ENCODE measurements around the gene CASP9. TPM values are rescaled to one million over a fixed set of nuclear protein-coding genes. Genes with fewer than 3 reads are reported as not detected.
"Not testable (repeated sequence)": the region's sequence is repeated elsewhere in the genome, so short reads cannot be mapped to it uniquely, and the experiment has no call there.

Gene CASP9
- total RNA-seq, 5 donors from 2014 or later (not counting 1 experiment from before 2014, with no cell fraction given) = 12.0 to 18.3 (median 14.5) TPM

DNA sequence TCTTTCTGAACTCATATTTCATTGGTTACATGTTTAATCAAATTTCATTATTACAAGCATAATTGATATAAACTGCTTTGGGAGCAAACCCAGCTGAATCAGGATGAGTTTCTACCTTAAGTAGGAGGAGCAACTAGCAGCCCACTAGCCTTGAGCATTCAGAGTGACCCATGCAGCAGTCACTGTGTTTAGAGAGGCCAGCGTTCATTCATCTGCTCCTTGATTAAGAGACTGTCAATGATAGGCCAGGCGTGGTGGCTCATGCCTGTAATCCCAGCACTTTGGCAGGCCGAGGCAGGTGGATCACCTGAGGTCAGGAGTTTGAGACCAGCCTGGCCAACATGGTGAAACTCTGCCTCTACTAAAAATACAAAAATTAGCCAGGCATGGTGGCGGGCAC, 65.6 kb downstream of the CASP9 start:
- H3K4me3 Mint-ChIP-seq; H3K27me3 ChIP-seq (replicated peaks in 1 of 2; ENCODE audit: control insufficient read depth in 2 of 2, extremely low read depth in 1 of 2, insufficient read depth in 2 of 2, low read length in 1 of 2); POLR2A ChIA-PET; H3K36me3 Mint-ChIP-seq; H3K9me3 ChIP-seq; H3K36me3 ChIP-seq (ENCODE audit: control insufficient read depth in 2 of 2, extremely low read depth in 1 of 2, insufficient read depth in 1 of 2, low read length in 1 of 2); H3K4me3 ChIP-seq (ENCODE audit: control insufficient read depth in 1 of 2, extremely low read depth in 1 of 2, low read length in 1 of 2); H3K4me1 Mint-ChIP-seq; ATAC-seq (replicated peaks in 1 of 4); CTCF ChIA-PET; H3K27ac ChIP-seq (ENCODE audit: low read length); DNase-seq; H3K27ac Mint-ChIP-seq; H3K9me3 Mint-ChIP-seq; H3K4me1 ChIP-seq (ENCODE audit: control insufficient read depth in 1 of 2, extremely low read depth in 1 of 2, insufficient read depth in 2 of 2, low read length in 2 of 2): not testable (repeated sequence)
- peaks cover 15 to 17% of the 10 kb centered on the region in 2 donors for H3K27me3 Mint-ChIP-seq
- WGBS (ENCODE audit: insufficient coverage) = 40% methylated on average over 1 of the region's 4 CpGs

DNA sequence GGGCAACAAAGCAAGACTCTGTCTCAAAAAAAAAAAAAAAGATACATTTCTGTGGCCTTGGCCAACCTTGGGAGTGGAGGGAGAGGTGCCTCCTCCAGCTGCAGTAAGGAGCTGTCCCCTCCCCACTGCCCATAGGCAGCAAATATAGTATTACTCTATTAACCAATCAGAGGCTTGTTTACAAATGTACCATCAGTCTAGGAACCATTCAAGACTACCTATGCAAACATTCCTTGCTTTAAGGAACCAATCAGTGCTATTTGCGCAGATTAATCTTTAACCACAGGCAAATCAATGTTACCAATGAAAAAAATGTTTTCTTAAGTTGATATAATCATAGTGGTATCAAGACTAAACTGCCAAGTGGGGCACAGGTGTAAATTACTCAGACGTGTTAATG, 66.4 kb downstream of the CASP9 start:
- Histone ChIP-seq H3K4me1 (ENCODE audit: control insufficient read depth in 1 of 2, extremely low read depth in 1 of 2, insufficient read depth in 2 of 2, low read length in 2 of 2) (no peaks in the 10 kb centered on the region), H3K36me3 (ENCODE audit: control insufficient read depth in 2 of 2, extremely low read depth in 1 of 2, insufficient read depth in 1 of 2, low read length in 1 of 2) (no peaks in the 10 kb centered on the region), H3K4me3 (ENCODE audit: control insufficient read depth in 1 of 2, extremely low read depth in 1 of 2, low read length in 1 of 2) (no peak overlapping the region), H3K27ac (ENCODE audit: low read length) (no peak overlapping the region), H3K27me3 (replicated peaks in 1 of 2; ENCODE audit: control insufficient read depth in 2 of 2, extremely low read depth in 1 of 2, insufficient read depth in 2 of 2, low read length in 1 of 2) (peaks cover 0 to 8% of the 10 kb centered on the region in 2 experiments), H3K9me3 (no peaks in the 10 kb centered on the region)
- ChIA-PET CTCF (no interaction called here), POLR2A (no interaction called here)
- H3K36me3 Mint-ChIP-seq = no peaks in the 10 kb centered on the region
- H3K4me1 Mint-ChIP-seq = no peaks in the 10 kb centered on the region
- DNase-seq (no peak), ATAC-seq (replicated peaks in 1 of 4) (no peak)
- no peaks in the 10 kb centered on the region for H3K9me3 Mint-ChIP-seq
- H3K4me3 Mint-ChIP-seq = no peak overlapping the region
- H3K27me3 Mint-ChIP-seq = peaks cover 15 to 17% of the 10 kb centered on the region in 2 donors
- H3K27ac Mint-ChIP-seq = no peak overlapping the region
- no CpG with 5 or more reads among the region's 2 CpGs for WGBS (ENCODE audit: insufficient coverage)

DNA sequence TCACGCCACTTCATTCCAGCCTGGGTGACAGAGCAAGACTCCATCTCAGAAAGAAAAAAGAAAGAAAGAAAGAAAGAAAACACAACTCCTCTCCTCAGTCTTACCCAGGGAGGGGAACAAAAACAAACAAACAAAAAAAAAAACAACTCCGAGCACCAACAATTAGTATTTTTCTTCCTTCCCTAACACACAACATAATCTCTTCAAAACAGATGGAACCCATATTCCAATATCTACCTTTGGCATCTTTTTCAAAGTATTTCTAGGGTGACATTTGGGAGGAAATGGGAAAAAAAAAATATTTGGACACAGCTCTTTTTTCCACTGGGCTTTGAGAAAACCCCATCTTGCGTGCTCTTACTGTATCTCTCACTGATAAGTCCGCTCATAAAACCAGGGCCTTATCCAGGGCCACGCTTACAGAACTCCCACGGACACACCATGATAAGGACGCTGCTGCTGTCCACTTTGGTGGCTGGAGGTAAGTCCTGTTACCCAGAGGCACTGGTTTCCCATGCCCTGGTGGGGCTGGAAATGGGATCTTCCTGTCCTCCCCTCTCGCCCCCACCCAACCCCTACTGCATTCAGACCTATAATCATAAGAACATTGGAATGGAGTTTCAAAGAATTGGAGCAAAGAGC, 67.6 kb downstream of the CASP9 start, which contains the start of gene CELA2A:
Gene CELA2A (plus strand): TSS at position 420 of the 642 bp plus-strand sequence. CDS start 22 bp downstream, at position 442.
- Histone ChIP-seq H3K4me3 (ENCODE audit: control insufficient read depth in 1 of 2, extremely low read depth in 1 of 2, low read length in 1 of 2) (no peak within 1 kb of the TSS), H3K4me1 (ENCODE audit: control insufficient read depth in 1 of 2, extremely low read depth in 1 of 2, insufficient read depth in 2 of 2, low read length in 2 of 2) (no peaks in the 10 kb centered on the region), H3K9me3 (no peaks in the 10 kb centered on the region), H3K27me3 (replicated peaks in 1 of 2; ENCODE audit: control insufficient read depth in 2 of 2, extremely low read depth in 1 of 2, insufficient read depth in 2 of 2, low read length in 1 of 2) (peaks cover 0 to 15% of the 10 kb centered on the region in 2 experiments), H3K27ac (ENCODE audit: low read length) (no peak within 1 kb of the TSS), H3K36me3 (ENCODE audit: control insufficient read depth in 2 of 2, extremely low read depth in 1 of 2, insufficient read depth in 1 of 2, low read length in 1 of 2) (no peaks in the 10 kb centered on the region)
- ChIA-PET CTCF (no interaction called here), POLR2A (no interaction called here)
- Mint-ChIP-seq H3K27ac (no peak within 1 kb of the TSS), H3K4me3 (no peak within 1 kb of the TSS), H3K36me3 (no peaks in the 10 kb centered on the region), H3K4me1 (no peaks in the 10 kb centered on the region), H3K27me3 (peaks cover 15 to 17% of the 10 kb centered on the region in 2 donors), H3K9me3 (no peaks in the 10 kb centered on the region)
- no peak for DNase-seq
- WGBS (ENCODE audit: insufficient coverage) = 100% methylated on average over 1 of the region's 8 CpGs
- no peak for ATAC-seq (replicated peaks in 1 of 4)

DNA sequence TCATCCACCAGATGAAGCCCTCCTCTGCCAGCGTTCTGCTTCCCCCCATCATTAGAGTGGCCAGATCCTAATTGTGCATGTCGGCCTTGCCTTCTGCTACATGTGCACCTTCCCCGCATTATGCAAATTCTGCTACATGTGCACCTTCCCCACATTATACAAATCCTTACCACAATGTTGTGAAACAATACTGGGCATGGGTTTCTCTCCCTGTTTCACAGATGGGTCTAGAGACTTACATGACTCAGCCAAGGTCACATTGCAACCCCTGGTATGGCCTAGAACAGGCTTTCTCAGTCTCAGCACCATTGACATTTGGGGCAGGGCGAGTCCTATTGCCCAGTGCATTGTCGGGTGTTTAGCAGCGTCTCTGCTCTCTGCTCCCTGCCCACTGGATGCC, 68.5 kb downstream of the CASP9 start:
- no peak overlapping the region for H3K4me3 ChIP-seq (ENCODE audit: control insufficient read depth in 1 of 2, extremely low read depth in 1 of 2, low read length in 1 of 2)
- ChIA-PET POLR2A (no interaction called here), CTCF (no interaction called here)
- no peaks in the 10 kb centered on the region for H3K9me3 ChIP-seq
- H3K9me3 Mint-ChIP-seq = no peaks in the 10 kb centered on the region
- no peak overlapping the region for H3K27ac Mint-ChIP-seq
- H3K4me3 Mint-ChIP-seq = no peak overlapping the region
- ATAC-seq (replicated peaks in 1 of 4) (no peak), DNase-seq (no peak)
- H3K4me1 ChIP-seq (ENCODE audit: control insufficient read depth in 1 of 2, extremely low read depth in 1 of 2, insufficient read depth in 2 of 2, low read length in 2 of 2) = no peaks in the 10 kb centered on the region
- whole genome bisulfite sequencing (ENCODE audit: insufficient coverage) = 80% methylated on average over 5 of the region's 6 CpGs
- H3K27me3 Mint-ChIP-seq = peaks cover 15 to 17% of the 10 kb centered on the region in 2 donors
- no peaks in the 10 kb centered on the region for H3K4me1 Mint-ChIP-seq
- H3K36me3 Mint-ChIP-seq = no peaks in the 10 kb centered on the region
- H3K36me3 ChIP-seq (ENCODE audit: control insufficient read depth in 2 of 2, extremely low read depth in 1 of 2, insufficient read depth in 1 of 2, low read length in 1 of 2) = no peaks in the 10 kb centered on the region
- peaks cover 0 to 15% of the 10 kb centered on the region in 2 experiments for H3K27me3 ChIP-seq (replicated peaks in 1 of 2; ENCODE audit: control insufficient read depth in 2 of 2, extremely low read depth in 1 of 2, insufficient read depth in 2 of 2, low read length in 1 of 2)
- no peak overlapping the region for H3K27ac ChIP-seq (ENCODE audit: low read length)

DNA sequence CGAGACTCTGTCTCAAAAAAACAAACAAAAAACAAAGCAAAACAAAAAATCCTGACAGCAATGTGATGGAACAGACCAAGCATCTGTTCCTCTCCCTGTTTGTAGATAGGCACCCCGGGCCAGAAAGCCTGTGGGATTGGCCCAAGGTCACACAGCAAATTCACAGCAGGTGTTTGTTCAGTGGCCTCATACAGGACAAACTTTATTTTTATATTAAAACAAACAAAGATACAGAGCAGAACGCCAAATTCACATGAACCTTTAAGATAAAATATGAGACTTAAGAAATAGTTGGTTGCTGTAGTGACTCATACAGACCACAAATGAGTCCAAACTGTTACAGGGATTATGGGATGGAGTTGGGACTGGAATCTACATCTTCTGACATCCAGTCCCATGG, 69.8 kb downstream of the CASP9 start:
- CTCF ChIA-PET = no interaction called here
- Mint-ChIP-seq H3K4me3 (no peak overlapping the region), H3K4me1 (no peaks in the 10 kb centered on the region), H3K36me3 (no peaks in the 10 kb centered on the region), H3K27ac (no peak overlapping the region), H3K9me3 (no peaks in the 10 kb centered on the region), H3K27me3 (peaks cover 15 to 21% of the 10 kb centered on the region in 2 donors)
- H3K4me3 ChIP-seq (ENCODE audit: control insufficient read depth in 1 of 2, extremely low read depth in 1 of 2, low read length in 1 of 2) = no peak overlapping the region
- no peak for ATAC-seq (replicated peaks in 1 of 4)
- POLR2A ChIA-PET = no interaction called here
- no peaks in the 10 kb centered on the region for H3K4me1 ChIP-seq (ENCODE audit: control insufficient read depth in 1 of 2, extremely low read depth in 1 of 2, insufficient read depth in 2 of 2, low read length in 2 of 2)
- H3K27ac ChIP-seq (ENCODE audit: low read length) = no peak overlapping the region
- no peaks in the 10 kb centered on the region for H3K9me3 ChIP-seq
- H3K36me3 ChIP-seq (ENCODE audit: control insufficient read depth in 2 of 2, extremely low read depth in 1 of 2, insufficient read depth in 1 of 2, low read length in 1 of 2) = no peaks in the 10 kb centered on the region
- WGBS (ENCODE audit: insufficient coverage) = 82% methylated on average over 2 of the region's 3 CpGs
- DNase-seq = no peak
- H3K27me3 ChIP-seq (replicated peaks in 1 of 2; ENCODE audit: control insufficient read depth in 2 of 2, extremely low read depth in 1 of 2, insufficient read depth in 2 of 2, low read length in 1 of 2) = peaks cover 0 to 18% of the 10 kb centered on the region in 2 experiments

DNA sequence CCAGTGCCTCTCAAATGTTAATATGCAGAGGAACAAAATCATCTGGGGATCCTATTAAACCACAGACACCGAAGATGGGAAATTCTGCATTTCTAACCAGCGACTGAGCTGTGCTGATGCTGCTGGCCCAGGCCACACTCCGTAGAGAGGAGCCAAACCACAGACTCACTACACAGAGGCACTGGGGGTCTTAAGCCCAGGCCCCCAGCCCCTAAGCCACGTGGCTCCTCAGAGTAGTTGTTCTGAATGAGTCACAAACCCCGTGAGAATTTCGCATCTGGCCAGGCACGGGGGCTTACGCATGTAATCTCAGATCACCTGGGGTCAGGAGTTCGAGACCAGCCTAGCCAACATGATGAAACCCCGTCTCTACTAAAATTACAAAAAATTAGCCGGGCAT, 70.3 kb downstream of the CASP9 start:
- no peak overlapping the region for H3K4me3 ChIP-seq (ENCODE audit: control insufficient read depth in 1 of 2, extremely low read depth in 1 of 2, low read length in 1 of 2)
- no peaks in the 10 kb centered on the region for H3K4me1 ChIP-seq (ENCODE audit: control insufficient read depth in 1 of 2, extremely low read depth in 1 of 2, insufficient read depth in 2 of 2, low read length in 2 of 2)
- no peaks in the 10 kb centered on the region for H3K36me3 ChIP-seq (ENCODE audit: control insufficient read depth in 2 of 2, extremely low read depth in 1 of 2, insufficient read depth in 1 of 2, low read length in 1 of 2)
- ChIA-PET CTCF (no interaction called here), POLR2A (no interaction called here)
- H3K4me1 Mint-ChIP-seq = no peaks in the 10 kb centered on the region
- H3K27ac Mint-ChIP-seq = no peak overlapping the region
- no peaks in the 10 kb centered on the region for H3K9me3 Mint-ChIP-seq
- 65% methylated on average over 9 of the region's 11 CpGs for WGBS (ENCODE audit: insufficient coverage)
- H3K4me3 Mint-ChIP-seq = no peak overlapping the region
- H3K27me3 ChIP-seq (replicated peaks in 1 of 2; ENCODE audit: control insufficient read depth in 2 of 2, extremely low read depth in 1 of 2, insufficient read depth in 2 of 2, low read length in 1 of 2) = peaks cover 0 to 18% of the 10 kb centered on the region in 2 experiments
- no peaks in the 10 kb centered on the region for H3K9me3 ChIP-seq
- H3K27ac ChIP-seq (ENCODE audit: low read length) = no peak overlapping the region
- no peaks in the 10 kb centered on the region for H3K36me3 Mint-ChIP-seq
- no peak for DNase-seq
- no peak for ATAC-seq (replicated peaks in 1 of 4)
- peaks cover 15 to 22% of the 10 kb centered on the region in 2 donors for H3K27me3 Mint-ChIP-seq

Data from T-cell (primary cell).